IMR-90 (cell line): Measurements from ENCODE around the gene TAF4. TPM values are rescaled to one million over a fixed set of nuclear protein-coding genes. Genes with fewer than 3 reads are reported as not detected.
A peak's percentile ranks its signal among the peaks of the same experiment; 100 is the strongest.

Source experiments
- ATAC-seq: fragments of 200-7000 bp; cut with Tn5 transposase; 2 replicates; pipeline ENCODE4 v1.9.1; 2020; ENCODE audit warnings: low read depth, mild to moderate bottlenecking, moderate library complexity
- BruUV-seq: library from RNA; stranded (reverse); fragments of 400-500 nt; replicated peaks from 2 replicates; lab custom pipeline; 2021; lab: Mats Ljungman, UMichigan
- CTCF ChIA-PET: fragments of 300-600 bp; formaldehyde crosslinking; extraction: SDS; loops from one replicate; lab custom pipeline; 2021; ENCODE audit warnings: antibody characterized with exemption; lab: Yijun Ruan, JAX
- POLR2A ChIA-PET: fragments of 300-600 bp; sonication (Branson Sonifier 250); formaldehyde crosslinking; loops from one replicate; lab custom pipeline; 2022; ENCODE audit warnings: antibody characterized with exemption; ENCODE audit not compliant: unreplicated experiment; lab: Charles Lee
- DNase-seq: peaks from one replicate; pipeline ENCODE4 v3.0.0; 2013
- H2AFZ ChIP-seq: replicated peaks from 2 replicates; pipeline ENCODE3; 2013; ENCODE audit warnings: low read length, mild to moderate bottlenecking; ENCODE audit not compliant: poor library complexity
- H2AK5ac ChIP-seq: 2 replicates; pipeline ENCODE4 v1.6.1; 2013; ENCODE audit warnings: low read depth, low read length, inconsistent platforms
- H2AK9ac ChIP-seq: replicated peaks from 2 replicates; pipeline ENCODE3; 2013; ENCODE audit warnings: mild to moderate bottlenecking, low read depth, low read length, moderate library complexity; ENCODE audit not compliant: poor library complexity
- H2BK120ac ChIP-seq: 2 replicates; pipeline ENCODE4 v1.6.1; 2013; ENCODE audit warnings: low read depth, low read length, inconsistent platforms
- H2BK15ac ChIP-seq: 3 replicates; pipeline ENCODE4 v1.6.1; 2013; ENCODE audit warnings: low read depth, low read length, inconsistent platforms
- H2BK20ac ChIP-seq: 2 replicates; pipeline ENCODE4 v1.6.1; 2013; ENCODE audit warnings: low read depth, mild to moderate bottlenecking, inconsistent platforms, low read length, moderate library complexity
- H2BK5ac ChIP-seq: 2 replicates; pipeline ENCODE4 v1.6.1; 2013; ENCODE audit warnings: mild to moderate bottlenecking, low read depth, low read length, inconsistent platforms; ENCODE audit not compliant: poor library complexity, severe bottlenecking
- H3K14ac ChIP-seq: replicated peaks from 2 replicates; pipeline ENCODE4 v1.6.1; 2013; ENCODE audit warnings: low read depth, low read length, inconsistent platforms
- H3K18ac ChIP-seq: 2 replicates; pipeline ENCODE4 v1.6.1; 2013; ENCODE audit warnings: low read depth, low read length, control low read depth
- H3K23ac ChIP-seq: 2 replicates; pipeline ENCODE4 v1.6.1; 2013; ENCODE audit warnings: low read depth, low read length, inconsistent platforms
- H3K27ac ChIP-seq: 2 replicates; pipeline ENCODE4 v1.5.1; 2013; ENCODE audit warnings: mild to moderate bottlenecking, control low read depth, low read length; ENCODE audit not compliant: insufficient read depth
- H3K27me3 ChIP-seq: 2 replicates; pipeline ENCODE4 v1.6.1; 2013; ENCODE audit warnings: low read length; ENCODE audit not compliant: control insufficient read depth, insufficient read depth
- H3K36me3 ChIP-seq: 2 replicates; pipeline ENCODE4 v1.6.1; 2013; ENCODE audit warnings: low read length, mixed read lengths; ENCODE audit not compliant: control insufficient read depth, insufficient read depth
- H3K4ac ChIP-seq: 2 replicates; pipeline ENCODE4 v1.6.1; 2013; ENCODE audit warnings: low read depth, low read length, inconsistent platforms
- H3K4me1 ChIP-seq: 2 replicates; pipeline ENCODE4 v1.6.1; 2013; ENCODE audit warnings: low read length, mixed read lengths; ENCODE audit not compliant: control insufficient read depth, insufficient read depth
- H3K4me2 ChIP-seq: 2 replicates; pipeline ENCODE4 v1.6.1; 2013; ENCODE audit warnings: low read depth, mild to moderate bottlenecking, control low read depth, low read length, moderate library complexity
- H3K4me3 ChIP-seq: 2 replicates; pipeline ENCODE4 v1.5.1; 2013; ENCODE audit warnings: low read depth, mild to moderate bottlenecking, control low read depth, low read length, moderate library complexity; ENCODE audit not compliant: insufficient read depth
- H3K56ac ChIP-seq: 2 replicates; pipeline ENCODE4 v1.6.1; 2013; ENCODE audit warnings: low read length, inconsistent platforms; ENCODE audit not compliant: insufficient read depth; ENCODE audit errors: extremely low read depth
- H3K79me1 ChIP-seq, 2 experiments: 2 replicates each; pipeline ENCODE4 v1.6.1; 2013; ENCODE audit warnings: low read length in 2 of 2, inconsistent platforms in 1 of 2, low read depth in 1 of 2
- H3K9ac ChIP-seq: 2 replicates; pipeline ENCODE4 v1.6.1; 2013; ENCODE audit warnings: low read depth, low read length, control low read depth
- H3K9me1 ChIP-seq: 2 replicates; pipeline ENCODE4 v1.6.1; 2013; ENCODE audit warnings: low read length, inconsistent platforms; ENCODE audit not compliant: insufficient read depth
- H3K9me3 ChIP-seq: 2 replicates; pipeline ENCODE4 v1.6.1; 2013; ENCODE audit warnings: low read length; ENCODE audit not compliant: control insufficient read depth, insufficient read depth
- H4K20me1 ChIP-seq: 2 replicates; pipeline ENCODE4 v1.6.1; 2013; ENCODE audit warnings: low read length, inconsistent platforms; ENCODE audit not compliant: insufficient read depth
- H4K5ac ChIP-seq: 2 replicates; pipeline ENCODE4 v1.6.1; 2013; ENCODE audit warnings: mild to moderate bottlenecking, low read depth, low read length, control low read depth
- H4K8ac ChIP-seq, 2 experiments: 2 replicates each; pipeline ENCODE4 v1.6.1; 2013; ENCODE audit warnings: low read depth in 2 of 2, low read length in 2 of 2, control low read depth in 1 of 2, inconsistent platforms in 1 of 2
- H4K91ac ChIP-seq: 2 replicates; pipeline ENCODE4 v1.6.1; 2013; ENCODE audit warnings: low read depth, low read length, inconsistent platforms; ENCODE audit not compliant: insufficient read depth
- BHLHE40 ChIP-seq: fragments of 150-350 bp; IDR thresholded peaks from 2 replicates; pipeline ENCODE4 v1.6.1; 2016; ENCODE audit warnings: mild to moderate bottlenecking, low read depth, low read length
- FOS ChIP-seq: fragments of 150-350 bp; IDR thresholded peaks from 2 replicates; pipeline ENCODE4 v1.6.1; 2016; ENCODE audit warnings: low read depth, low read length
- MAFK ChIP-seq: IDR thresholded peaks from 2 replicates; pipeline ENCODE4 v1.6.1; 2012; ENCODE audit warnings: low read depth, low read length, improper control_type of control experiment
- MAZ ChIP-seq: IDR thresholded peaks from 2 replicates; pipeline ENCODE4 v1.6.1; 2012; ENCODE audit warnings: low read depth, mild to moderate bottlenecking, low read length, improper control_type of control experiment, moderate library complexity, borderline replicate concordance
- NFE2L2 ChIP-seq: fragments of 150-350 bp; IDR thresholded peaks from 2 replicates; pipeline ENCODE4 v1.6.1; 2016; ENCODE audit warnings: low read depth, mild to moderate bottlenecking, low read length
- RAD21 ChIP-seq: IDR thresholded peaks from 2 replicates; pipeline ENCODE4 v1.6.1; 2012; ENCODE audit warnings: low read length, improper control_type of control experiment
- SMC3 ChIP-seq: fragments of 150-350 bp; IDR thresholded peaks from 2 replicates; pipeline ENCODE4 v1.6.1; 2016; ENCODE audit warnings: low read depth, mild to moderate bottlenecking, antibody characterized with exemption, low read length, moderate library complexity
- WGBS, 2 experiments: methylation state at CpG; one replicate each; pipeline versions ENCODE4 v1.1.5 to v1.1.7; 2013; ENCODE audit warnings: missing lambda C conversion rate in 2 of 2; ENCODE audit not compliant: insufficient read length in 1 of 2; ENCODE audit errors: extremely low coverage in 2 of 2; 5-methylcytosine and 5-hydroxymethylcytosine counted together
- dilution Hi-C: fragments of 300-500 bp; cut with HindIII; formaldehyde crosslinking; loops from one replicate; pipeline ENCODE4 v1.14.3; 2018; ENCODE audit warnings: low sequenced_read_pairs; ENCODE audit not compliant: unreplicated experiment
- in situ Hi-C: fragments of 300-500 bp; cut with MboI; formaldehyde crosslinking; loops from 3 replicates; pipeline ENCODE4 v1.14.3; 2019; ENCODE audit warnings: low sequenced_read_pairs, inconsistent platforms, mixed read lengths
- intact Hi-C: fragments of 100-400 bp; cut with micrococcal nuclease; formaldehyde crosslinking; loops from 2 replicates; pipeline ENCODE4 v1.10.0; 2022
- polyA plus RNA-seq, 3 experiments: library from polyadenylated mRNA; depleted of rRNA; stranded (reverse); fragments of >200 nt; gene quantifications; 2 replicates each; pipeline ENCODE4 v1.2.3, GENCODE V29; 2012; ENCODE audit warnings: low replicate concordance in 1 of 3
- total RNA-seq: library from RNA; depleted of rRNA; stranded (reverse); fragments of >200 nt; gene quantifications from 2 replicates; pipeline ENCODE4 v1.2.3, GENCODE V29; 2012
- TF ChIP-seq, protein P1 (sequence below): conservative IDR thresholded peaks from 2 replicates; pipeline ENCODE4 v1.5.1; 2012; ENCODE audit warnings: mild to moderate bottlenecking, low read depth, low read length, improper control_type of control experiment

The TAF4 gene
- total and polyA plus RNA-seq, 2 of the 4 experiments (the other 2 are of a cell fraction): 1.4 to 5.1 TPM

DNA sequence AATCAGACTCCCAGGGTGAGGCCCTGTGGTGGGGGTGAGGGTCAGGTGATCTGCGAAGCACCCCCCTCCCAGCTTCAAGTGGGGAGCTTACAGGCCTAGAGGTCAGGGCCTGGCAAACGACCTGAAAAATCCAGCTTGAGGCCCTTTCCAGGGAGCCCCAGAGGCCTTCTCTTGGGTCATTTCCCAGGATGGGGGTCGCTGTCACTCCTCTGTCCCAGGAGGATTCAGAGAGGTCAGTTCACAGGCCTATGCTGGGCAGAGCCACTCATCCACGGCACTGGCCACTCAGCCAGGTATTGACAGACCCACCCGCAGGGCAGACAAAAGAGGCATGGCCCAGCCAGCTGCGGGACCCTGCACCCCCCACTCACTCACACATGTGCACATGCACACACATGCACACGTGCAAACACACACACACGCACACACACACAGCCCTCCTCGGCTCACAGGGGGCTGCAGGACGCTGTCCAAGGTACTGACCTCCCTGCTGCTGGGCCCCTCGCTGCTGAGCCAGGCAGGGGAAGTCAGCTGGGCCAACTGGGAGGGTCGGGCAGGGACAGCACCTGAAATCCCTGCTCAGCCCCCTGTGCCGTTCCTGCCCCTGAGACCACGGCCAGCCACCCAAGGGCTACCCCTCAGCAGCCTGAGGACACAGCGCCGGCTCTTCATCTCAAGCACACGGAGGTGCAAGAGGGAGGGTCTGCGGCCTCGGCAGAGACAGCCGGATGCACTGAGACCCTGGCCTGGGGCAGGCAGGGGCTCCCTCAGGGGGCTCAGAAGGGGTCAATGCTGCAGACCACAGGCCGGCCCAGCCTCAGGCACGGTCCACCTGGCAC is 113.8 kb downstream of the TAF4 start:
- Histone ChIP-seq H2BK15ac (no peak overlapping the region), H3K4me2 (no peak overlapping the region), H3K27ac (no peak overlapping the region), H3K4ac (no peak overlapping the region), H2BK20ac (no peak overlapping the region), H4K5ac (no peak overlapping the region), H3K4me1 (no peaks in the 10 kb centered on the region), H3K14ac (no peak overlapping the region), H3K18ac (no peak overlapping the region), H2AK9ac (peak overlapping the region; percentile 28), H3K56ac (no peak overlapping the region), H2BK5ac (no peak overlapping the region), H2BK120ac (no peak overlapping the region), H3K36me3 (no peaks in the 10 kb centered on the region), H3K79me1 (no peaks in the 10 kb centered on the region), H3K27me3 (peaks cover 8% of the 10 kb centered on the region), H3K4me3 (no peak overlapping the region), H2AK5ac (no peak overlapping the region), H3K9me1 (no peaks in the 10 kb centered on the region), H3K9ac (no peak overlapping the region), H4K91ac (no peak overlapping the region), H3K9me3 (peaks cover 3% of the 10 kb centered on the region; the same call in 1 of the 2 replicates), H3K23ac (no peak overlapping the region), H2AFZ (no peak overlapping the region), H4K20me1 (no peaks in the 10 kb centered on the region), H4K8ac (no peak overlapping the region)
- ChIA-PET POLR2A (no interaction called here), CTCF (no interaction called here)
- TF ChIP-seq MAZ: peak; percentile 55; the same call in 1 of the 2 replicates
- no peak for TF ChIP-seq RAD21
- 0 out of 2 replicates have a peak, but pooled peaks have one; percentile 12 for TF ChIP-seq BHLHE40
- no peak for TF ChIP-seq FOS
- TF ChIP-seq SMC3: no peak
- TF ChIP-seq MAFK: no peak
- TF ChIP-seq NFE2L2: no peak
- TF ChIP-seq, protein P1, sequence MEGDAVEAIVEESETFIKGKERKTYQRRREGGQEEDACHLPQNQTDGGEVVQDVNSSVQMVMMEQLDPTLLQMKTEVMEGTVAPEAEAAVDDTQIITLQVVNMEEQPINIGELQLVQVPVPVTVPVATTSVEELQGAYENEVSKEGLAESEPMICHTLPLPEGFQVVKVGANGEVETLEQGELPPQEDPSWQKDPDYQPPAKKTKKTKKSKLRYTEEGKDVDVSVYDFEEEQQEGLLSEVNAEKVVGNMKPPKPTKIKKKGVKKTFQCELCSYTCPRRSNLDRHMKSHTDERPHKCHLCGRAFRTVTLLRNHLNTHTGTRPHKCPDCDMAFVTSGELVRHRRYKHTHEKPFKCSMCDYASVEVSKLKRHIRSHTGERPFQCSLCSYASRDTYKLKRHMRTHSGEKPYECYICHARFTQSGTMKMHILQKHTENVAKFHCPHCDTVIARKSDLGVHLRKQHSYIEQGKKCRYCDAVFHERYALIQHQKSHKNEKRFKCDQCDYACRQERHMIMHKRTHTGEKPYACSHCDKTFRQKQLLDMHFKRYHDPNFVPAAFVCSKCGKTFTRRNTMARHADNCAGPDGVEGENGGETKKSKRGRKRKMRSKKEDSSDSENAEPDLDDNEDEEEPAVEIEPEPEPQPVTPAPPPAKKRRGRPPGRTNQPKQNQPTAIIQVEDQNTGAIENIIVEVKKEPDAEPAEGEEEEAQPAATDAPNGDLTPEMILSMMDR: no peak
- DNase-seq (peak; percentile 28), ATAC-seq (peak; percentile 73)
- no TSS peak for BruUV-seq
- 31% methylated on average over 15 of the region's 22 CpGs; no CpG with 5 or more reads in 1 of the 2 experiments for WGBS, 2 experiments
- dilution Hi-C loops (no loop called here), in situ Hi-C loops (no loop called here), intact Hi-C loops (no loop called here)
